ENCODE measurements around the gene XYLT1.

Gene XYLT1

GRCh38 chr16:17459903-17460521 lies 10.7 kb downstream of the XYLT1 start:
- TF ChIP-seq CTCF (conservative IDR thresholded peaks at IDR 0.05; ENCODE audit: low read depth, low read length) = no peak
- no peak for DNase-seq (ENCODE audit: low read depth)
- no peak overlapping the region for H3K4me3 ChIP-seq (ENCODE audit: low read depth, low read length)

GRCh38 chr16:17457997-17458396 lies 12.8 kb downstream of the XYLT1 start:
- DNase-seq (ENCODE audit: low read depth) = no peak
- H3K4me3 ChIP-seq (ENCODE audit: low read depth, low read length) = no peak overlapping the region
- TF ChIP-seq CTCF (conservative IDR thresholded peaks at IDR 0.05; ENCODE audit: low read depth, low read length) = no peak

- DNase-seq (ENCODE audit: low read depth) = no peak
- no peak for TF ChIP-seq CTCF (conservative IDR thresholded peaks at IDR 0.05; ENCODE audit: low read depth, low read length)
- H3K4me3 ChIP-seq (ENCODE audit: low read depth, low read length) = no peak overlapping the region
These were observed 13.2 kb downstream of the XYLT1 start for GRCh38 chr16:17457513-17457912.

GRCh38 chr16:17454162-17454730 lies 16.5 kb downstream of the XYLT1 start:
- no peak for DNase-seq (ENCODE audit: low read depth)
- no peak for TF ChIP-seq CTCF (conservative IDR thresholded peaks at IDR 0.05; ENCODE audit: low read depth, low read length)
- no peak overlapping the region for H3K4me3 ChIP-seq (ENCODE audit: low read depth, low read length)

- TF ChIP-seq CTCF (conservative IDR thresholded peaks at IDR 0.05; ENCODE audit: low read depth, low read length) = no peak
- no peak for DNase-seq (ENCODE audit: low read depth)
- no peak overlapping the region for H3K4me3 ChIP-seq (ENCODE audit: low read depth, low read length)
These were observed 17.3 kb downstream of the XYLT1 start for GRCh38 chr16:17453364-17454038.

GRCh38 chr16:17452922-17453321 lies 17.8 kb downstream of the XYLT1 start:
- H3K4me3 ChIP-seq (ENCODE audit: low read depth, low read length) = no peak overlapping the region
- no peak for DNase-seq (ENCODE audit: low read depth)
- no peak for TF ChIP-seq CTCF (conservative IDR thresholded peaks at IDR 0.05; ENCODE audit: low read depth, low read length)
